Fibroblast of skin of abdomen (primary cell): Measurements from ENCODE around the gene DKK3.

Experiments used
- DNase-seq: peaks from one replicate; pipeline ENCODE4 v3.0.0-alpha.2; 2013

DKK3 gene

DNA sequence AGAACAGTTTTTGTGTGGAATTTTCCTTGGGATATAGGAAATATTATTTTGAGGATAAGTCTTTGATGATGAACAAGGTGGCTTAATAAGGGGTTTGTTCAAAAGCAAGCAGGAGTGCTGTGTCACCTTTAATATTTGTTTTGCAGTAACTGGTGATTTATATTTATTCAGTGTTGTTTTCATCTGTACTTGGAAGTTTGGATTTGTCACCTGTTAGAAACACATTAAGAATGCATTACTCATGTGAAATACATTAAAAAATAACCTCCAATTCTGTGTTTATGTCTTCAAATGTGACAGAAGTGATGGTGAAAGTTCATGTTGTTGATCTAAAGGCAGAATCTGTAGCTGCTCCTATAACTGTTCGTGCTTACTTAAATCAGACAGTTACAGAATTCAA, 70.5 kb downstream of the DKK3 start:
- no peak for DNase-seq

DNA sequence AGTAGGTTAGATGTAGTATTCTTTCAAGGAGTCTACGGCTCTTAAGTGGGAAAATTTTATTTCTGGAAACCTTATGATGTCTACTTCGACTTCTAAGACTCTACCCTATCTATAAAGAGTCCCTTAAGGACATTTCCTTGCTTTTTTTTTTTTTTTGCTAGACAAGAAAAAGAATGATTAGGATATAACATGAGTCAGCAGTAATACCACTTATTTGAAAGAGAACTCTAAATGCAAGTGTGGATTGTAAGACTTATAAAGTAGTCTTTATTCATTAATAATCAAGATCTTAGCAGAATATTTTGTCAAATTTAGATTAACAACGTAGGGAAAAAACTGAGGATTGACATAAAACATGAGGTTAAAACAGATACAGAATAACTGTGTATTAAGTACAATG, 71.0 kb downstream of the DKK3 start:
- DNase-seq, result no peak

DNA sequence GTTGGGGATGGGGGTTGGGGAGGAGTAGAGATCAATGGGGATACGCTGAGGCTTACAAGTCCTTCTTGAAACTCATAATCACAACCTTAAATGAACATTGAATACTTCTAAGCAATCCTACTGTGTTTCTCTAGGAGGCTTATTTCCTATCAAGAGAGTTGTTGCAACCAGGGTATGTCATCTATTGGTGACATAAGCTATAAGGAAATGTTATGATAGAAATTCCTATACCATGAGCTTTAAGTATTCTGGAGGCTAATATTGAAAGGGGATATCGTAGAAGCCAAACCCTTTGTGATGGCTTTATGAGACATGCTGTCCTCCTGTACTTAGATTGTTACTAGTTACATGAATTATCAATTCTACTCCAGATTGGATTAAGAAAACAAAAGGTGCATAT, 72.9 kb downstream of the DKK3 start:
- DNase-seq, result peak; percentile 31

DNA sequence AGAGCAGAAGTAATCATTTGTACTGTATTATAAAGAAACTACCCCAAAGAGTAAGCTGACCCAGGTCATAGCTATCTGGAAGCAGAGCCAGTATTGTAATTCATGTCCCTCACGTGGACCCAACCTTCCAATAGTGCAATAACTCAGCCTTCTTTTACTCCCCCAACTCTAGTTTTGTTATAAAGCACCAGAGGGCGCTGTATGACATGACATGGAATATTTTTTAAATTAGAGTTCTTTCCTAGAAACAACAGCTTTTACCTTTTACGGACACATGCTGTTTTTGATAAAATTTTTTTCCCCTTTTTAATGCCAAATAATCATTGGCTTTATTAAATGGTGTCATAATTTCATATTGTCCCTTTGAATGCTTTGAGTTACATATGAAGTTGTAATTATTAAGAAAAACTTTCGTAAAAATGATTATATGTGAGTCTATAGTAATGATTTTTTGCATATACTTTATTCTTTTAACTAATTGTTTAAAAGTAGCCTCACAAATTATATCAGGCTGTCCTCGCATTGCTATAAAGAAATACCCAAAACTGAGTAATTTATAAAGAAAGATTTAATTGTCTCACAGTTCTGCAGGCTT, 76.9 kb downstream of the DKK3 start:
- DNase-seq, result peak; percentile 67

DNA sequence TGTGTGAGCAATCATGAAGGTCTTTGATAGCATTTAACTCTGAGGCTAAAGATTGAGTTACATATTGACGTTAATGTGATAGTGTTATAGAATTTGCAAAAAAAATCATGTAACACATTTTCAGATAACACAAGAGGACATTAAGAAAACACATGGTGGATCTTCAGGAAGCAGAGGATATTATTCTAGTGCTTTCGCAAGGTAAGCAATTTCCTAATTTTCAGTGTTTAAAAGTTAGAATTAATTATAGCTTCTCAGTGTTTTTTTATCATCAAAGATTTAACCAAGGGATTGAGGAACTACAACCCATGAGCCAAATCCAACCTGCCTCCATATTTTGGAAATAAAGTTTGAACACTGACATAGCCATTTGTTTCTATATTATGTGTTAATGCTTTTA, 78.5 kb downstream of the DKK3 start:
- no peak for DNase-seq

DNA sequence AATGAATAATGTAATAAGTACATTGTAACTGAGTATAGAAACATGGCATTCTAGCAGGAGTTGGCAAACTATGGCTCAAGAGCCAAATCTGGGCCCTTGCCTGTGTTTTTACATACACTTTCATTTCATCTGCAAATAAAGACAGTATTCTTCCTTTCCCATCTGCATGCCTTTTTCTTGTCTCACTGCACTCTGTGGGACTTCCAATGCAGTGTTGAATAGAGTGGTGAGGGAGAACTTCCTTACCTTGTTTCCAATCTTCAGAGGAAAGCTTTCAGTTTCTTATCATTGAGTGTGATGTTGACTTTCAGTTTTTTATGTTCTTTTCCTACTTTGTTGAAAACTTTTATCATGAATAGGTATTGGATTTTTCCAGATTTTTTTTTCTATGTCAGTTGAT, 84.6 kb downstream of the DKK3 start:
- DNase-seq, result no peak

DNA sequence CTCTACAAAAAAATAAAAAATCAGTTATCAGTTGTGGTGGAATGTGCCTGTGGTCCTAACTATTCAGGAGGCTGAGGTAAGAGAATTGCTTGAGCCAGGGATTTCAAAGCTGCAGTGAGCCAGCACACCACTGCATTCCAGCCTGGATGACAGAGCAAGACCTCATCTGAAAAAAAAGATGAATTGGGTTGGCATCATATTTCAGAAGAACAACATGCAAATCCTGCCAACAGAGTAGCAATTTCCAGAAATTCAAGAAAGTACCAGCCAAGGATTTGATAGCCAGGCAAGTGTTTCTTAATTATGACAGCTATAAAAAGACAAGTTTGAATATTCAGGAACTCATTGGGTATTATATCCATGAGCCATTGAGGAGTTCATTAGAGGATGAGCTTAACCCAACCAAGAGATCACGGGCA, 91.4 kb downstream of the DKK3 start:
- DNase-seq, result peak; percentile 86

DNA sequence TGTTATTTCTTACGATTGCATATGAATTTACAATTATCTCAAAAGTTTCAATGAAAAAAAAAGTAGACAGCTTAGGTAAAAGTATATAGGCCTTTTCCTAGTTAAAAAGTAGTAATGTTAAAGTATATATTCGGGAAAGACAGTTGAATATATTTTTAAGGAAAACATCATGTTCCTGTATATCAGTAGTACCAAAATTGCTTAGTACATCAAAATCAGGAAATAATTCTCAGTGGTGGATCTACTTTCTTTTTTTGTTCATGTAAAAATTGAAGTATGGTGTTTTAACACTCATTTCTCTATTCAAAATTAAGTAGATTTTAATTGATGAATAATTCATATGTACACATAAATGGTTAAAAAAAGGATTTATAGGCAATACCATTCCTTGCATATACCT, 92.8 kb downstream of the DKK3 start:
- no peak for DNase-seq

DNA sequence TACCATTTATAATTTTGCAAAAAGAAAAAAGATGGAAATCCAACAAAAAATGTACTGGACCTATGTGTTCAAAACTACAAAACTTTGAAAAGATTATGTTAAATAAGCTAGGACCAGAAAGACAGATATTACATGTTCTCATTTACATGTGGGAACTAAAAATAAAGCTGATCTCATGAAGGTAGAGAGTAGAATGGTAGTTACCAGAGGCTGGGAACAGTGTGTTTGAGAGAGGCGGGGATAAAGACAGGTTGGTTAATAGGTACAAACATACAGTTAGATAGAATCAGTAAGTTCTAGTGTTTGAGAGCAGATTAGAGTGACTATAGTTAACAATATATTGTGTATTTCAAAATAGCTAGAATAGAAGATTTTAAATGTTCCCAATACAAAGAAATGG, 95.0 kb downstream of the DKK3 start:
- DNase-seq, result no peak
